ENCODE results near the gene PLPP1. TPM values are rescaled to one million over a fixed set of nuclear protein-coding genes. Genes with fewer than 3 reads are reported as not detected.

PLPP1 gene
- total RNA-seq, 1 experiment from 2014 or later, result 10.5 TPM

DNA sequence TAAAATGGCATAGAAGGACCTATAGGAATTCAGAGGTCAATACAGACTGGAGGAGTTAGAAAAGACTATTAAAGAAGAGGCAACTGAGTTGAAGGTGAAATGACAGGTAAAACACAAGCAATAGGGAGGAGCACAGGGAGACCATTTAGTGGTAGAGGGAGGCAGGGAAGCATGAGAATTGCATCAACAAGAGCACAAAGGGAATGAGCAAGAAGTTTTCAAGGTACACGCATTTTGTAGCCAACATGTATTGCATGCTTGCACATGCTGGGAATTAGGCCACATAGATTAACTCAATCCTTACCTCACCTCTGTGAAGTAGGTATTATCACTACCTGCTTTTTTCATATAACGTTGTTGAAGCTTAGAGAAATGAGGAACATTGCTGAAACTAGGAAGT lies 42.3 kb downstream of the PLPP1 start:
- Histone ChIP-seq H3K9me2 (ENCODE audit: insufficient read depth) (no peaks in the 10 kb centered on the region), H4K20me1 (ENCODE audit: insufficient read depth) (no peaks in the 10 kb centered on the region), H3K9me3 (ENCODE audit: control insufficient read depth in 1 of 2, insufficient read depth in 1 of 2, low read depth in 1 of 2, low read length in 2 of 2) (no peaks in the 10 kb centered on the region), H3K79me2 (ENCODE audit: insufficient read depth, low read length) (no peaks in the 10 kb centered on the region), H3K4me1 (ENCODE audit: control insufficient read depth in 1 of 2, insufficient read depth in 2 of 2, low read length in 2 of 2) (no peaks in the 10 kb centered on the region), H3K27me3 (ENCODE audit: insufficient read depth, low read length) (no peaks in the 10 kb centered on the region), H3K36me3 (ENCODE audit: control insufficient read depth in 1 of 2, insufficient read depth in 2 of 2, low read length in 2 of 2) (no peaks in the 10 kb centered on the region), H3K27ac (ENCODE audit: low read depth, low read length) (no peak overlapping the region), H3K4me2 (ENCODE audit: low read length) (no peak overlapping the region), H2AFZ (ENCODE audit: low read depth, low read length, poor library complexity, severe bottlenecking) (no peak overlapping the region), H3K9ac (ENCODE audit: low read length) (no peak overlapping the region), H3K4me3 (replicated peaks in 1 of 2; ENCODE audit: low read depth in 1 of 2, low read length in 2 of 2) (no peak overlapping the region)
- ChIA-PET RAD21 (ENCODE audit: low non-redundant PET in 1 of 2, low total read pairs in 2 of 2, uncharacterized antibody in 2 of 2, unreplicated experiment in 2 of 2) (no interaction called here), CTCF (no interaction called here), POLR2A (no interaction called here)
- ATAC-seq (no peak), DNase-seq (ENCODE audit: low read depth, low spot score) (no peak)
- intact Hi-C loops (cut with micrococcal nuclease), result no loop called here
- no TSS peak for BruUV-seq (replicated peaks)
- TF ChIP-seq JUND (IDR thresholded peaks at IDR 0.05), result no peak
- TF ChIP-seq YY1 (IDR thresholded peaks at IDR 0.05; ENCODE audit: extremely low read depth, insufficient replicate concordance, low read depth, low read length), result no peak
- no peak for TF ChIP-seq REST (IDR thresholded peaks at IDR 0.05; ENCODE audit: low read depth)
- no peak for TF ChIP-seq POLR2A (IDR thresholded peaks at IDR 0.05; ENCODE audit: borderline replicate concordance, extremely low read depth, insufficient read depth, insufficient read length)
- TF ChIP-seq SRF (IDR thresholded peaks at IDR 0.05; ENCODE audit: low read depth), result no peak
- TF ChIP-seq EZH2phosphoT487 (IDR thresholded peaks at IDR 0.05; ENCODE audit: borderline replicate concordance), result no peak
- no peak for TF ChIP-seq FOSL1 (IDR thresholded peaks at IDR 0.05; ENCODE audit: low read depth)
- no peak for TF ChIP-seq MAX (IDR thresholded peaks at IDR 0.05)
- no peak for TF ChIP-seq ELF1 (IDR thresholded peaks at IDR 0.05; ENCODE audit: borderline replicate concordance, low read depth)

Data from HCT116 (cell line).